IPS-18a (cell line): ENCODE results near the gene DPYD.

Experiments used
- H3K27ac ChIP-seq: one replicate; pipeline ENCODE4 v1.5.1; 2013; ENCODE audit warnings: low read length
- H3K27me3 ChIP-seq: one replicate; pipeline ENCODE4 v1.6.1; 2013; ENCODE audit warnings: mild to moderate bottlenecking, low read length; ENCODE audit not compliant: control insufficient read depth, insufficient read depth
- H3K36me3 ChIP-seq: one replicate; pipeline ENCODE4 v1.6.1; 2013; ENCODE audit warnings: low read depth, low read length; ENCODE audit not compliant: control insufficient read depth
- H3K4me1 ChIP-seq: one replicate; pipeline ENCODE4 v1.6.1; 2013; ENCODE audit warnings: low read depth, low read length; ENCODE audit not compliant: control insufficient read depth
- H3K4me3 ChIP-seq: one replicate; pipeline ENCODE4 v1.5.1; 2013; ENCODE audit warnings: low read length
- H3K9ac ChIP-seq: one replicate; pipeline ENCODE4 v1.6.1; 2013; ENCODE audit warnings: mild to moderate bottlenecking, low read length, moderate library complexity
- H3K9me3 ChIP-seq: one replicate; pipeline ENCODE4 v1.6.1; 2013; ENCODE audit warnings: low read depth, low read length; ENCODE audit not compliant: control insufficient read depth

The DPYD gene

GRCh38 chr1:97378596-97378995 lies 542.2 kb downstream of the DPYD start:
- no peak overlapping the region for H3K9ac ChIP-seq
- H3K9me3 ChIP-seq, result no peaks in the 10 kb centered on the region
- no peak overlapping the region for H3K4me3 ChIP-seq
- H3K36me3 ChIP-seq, result no peaks in the 10 kb centered on the region
- no peaks in the 10 kb centered on the region for H3K4me1 ChIP-seq
- no peaks in the 10 kb centered on the region for H3K27me3 ChIP-seq
- no peak overlapping the region for H3K27ac ChIP-seq

GRCh38 chr1:97377432-97378034 lies 543.3 kb downstream of the DPYD start:
- H3K4me1 ChIP-seq, result no peaks in the 10 kb centered on the region
- no peak overlapping the region for H3K27ac ChIP-seq
- no peak overlapping the region for H3K9ac ChIP-seq
- H3K4me3 ChIP-seq, result no peak overlapping the region
- H3K36me3 ChIP-seq, result no peaks in the 10 kb centered on the region
- H3K9me3 ChIP-seq, result no peaks in the 10 kb centered on the region
- H3K27me3 ChIP-seq, result no peaks in the 10 kb centered on the region

DNA sequence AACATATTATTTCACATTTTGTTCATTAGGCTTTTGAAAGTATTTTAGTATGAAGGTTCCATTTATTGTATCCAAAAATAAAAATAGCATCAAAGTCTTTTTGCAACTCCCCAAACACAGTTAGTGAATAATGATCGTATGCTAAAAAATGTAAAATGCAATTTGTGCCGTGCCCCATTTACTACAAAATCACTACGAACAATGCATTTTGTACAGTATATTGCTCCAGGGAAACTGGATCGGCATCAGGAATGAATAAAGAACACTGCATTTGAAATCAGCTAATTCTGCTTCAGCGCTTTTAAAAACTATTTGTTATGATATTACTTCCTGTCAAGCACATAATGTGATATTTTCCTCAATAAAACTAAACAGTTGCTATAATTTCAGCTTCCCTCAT lies 547.8 kb downstream of the DPYD start:
- Histone ChIP-seq H3K9me3 (no peaks in the 10 kb centered on the region), H3K4me3 (no peak overlapping the region), H3K27ac (no peak overlapping the region), H3K27me3 (no peaks in the 10 kb centered on the region), H3K9ac (no peak overlapping the region), H3K36me3 (no peaks in the 10 kb centered on the region), H3K4me1 (no peaks in the 10 kb centered on the region)

GRCh38 chr1:97372531-97372930 lies 548.3 kb downstream of the DPYD start:
- Histone ChIP-seq H3K36me3 (no peaks in the 10 kb centered on the region), H3K9me3 (no peaks in the 10 kb centered on the region), H3K27ac (no peak overlapping the region), H3K4me1 (no peaks in the 10 kb centered on the region), H3K9ac (no peak overlapping the region), H3K4me3 (no peak overlapping the region), H3K27me3 (no peaks in the 10 kb centered on the region)

DNA sequence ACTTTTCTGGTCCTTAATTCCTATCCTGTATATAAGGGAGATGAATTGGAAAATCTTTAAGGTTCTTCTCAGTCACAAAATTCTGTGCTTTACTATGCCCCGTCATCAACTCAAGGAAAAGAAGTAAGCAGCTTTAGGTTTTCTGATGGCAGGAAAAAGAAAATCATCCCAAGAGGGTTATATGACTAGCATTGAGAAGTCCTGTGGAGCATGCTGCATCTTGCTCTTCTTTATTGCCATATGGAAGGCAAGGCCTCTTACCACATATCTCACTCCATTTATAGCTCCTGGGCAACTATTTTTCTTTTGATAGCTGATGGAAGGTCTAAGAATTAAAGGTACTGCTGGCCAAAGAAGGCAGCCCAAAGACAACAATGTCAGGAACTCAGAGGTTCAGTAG lies 552.5 kb downstream of the DPYD start:
- Histone ChIP-seq H3K27ac (no peak overlapping the region), H3K4me1 (no peaks in the 10 kb centered on the region), H3K4me3 (no peak overlapping the region), H3K9ac (no peak overlapping the region), H3K9me3 (no peaks in the 10 kb centered on the region), H3K27me3 (no peaks in the 10 kb centered on the region), H3K36me3 (no peaks in the 10 kb centered on the region)

GRCh38 chr1:97366984-97367383 lies 553.9 kb downstream of the DPYD start:
- Histone ChIP-seq H3K27me3 (no peaks in the 10 kb centered on the region), H3K27ac (no peak overlapping the region), H3K9ac (no peak overlapping the region), H3K36me3 (no peaks in the 10 kb centered on the region), H3K4me3 (no peak overlapping the region), H3K9me3 (no peaks in the 10 kb centered on the region), H3K4me1 (no peaks in the 10 kb centered on the region)

GRCh38 chr1:97365026-97365425 lies 555.8 kb downstream of the DPYD start:
- Histone ChIP-seq H3K27me3 (no peaks in the 10 kb centered on the region), H3K4me3 (no peak overlapping the region), H3K4me1 (no peaks in the 10 kb centered on the region), H3K9me3 (no peaks in the 10 kb centered on the region), H3K27ac (no peak overlapping the region), H3K36me3 (no peaks in the 10 kb centered on the region), H3K9ac (no peak overlapping the region)

DNA sequence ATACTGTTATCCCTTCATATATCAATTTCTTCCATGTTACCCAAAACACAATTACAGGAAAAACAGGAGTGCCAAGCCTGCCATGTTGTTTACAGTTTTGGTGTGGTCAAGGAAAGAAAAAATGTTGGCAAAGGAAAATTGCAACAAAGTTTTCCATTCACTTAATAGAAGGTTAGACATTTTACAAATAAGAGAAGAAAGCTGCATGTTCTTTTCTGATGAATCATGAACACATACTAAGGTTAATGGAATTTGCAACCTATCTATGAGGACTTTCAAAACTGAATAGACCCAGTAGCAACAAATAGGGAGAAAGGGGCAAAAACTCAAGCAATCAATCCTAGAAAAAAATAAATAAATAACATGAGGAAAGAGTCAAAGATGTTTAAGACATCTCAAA lies 556.7 kb downstream of the DPYD start:
- Histone ChIP-seq H3K27me3 (no peaks in the 10 kb centered on the region), H3K9ac (no peak overlapping the region), H3K36me3 (no peaks in the 10 kb centered on the region), H3K27ac (no peak overlapping the region), H3K4me3 (no peak overlapping the region), H3K4me1 (no peaks in the 10 kb centered on the region), H3K9me3 (no peaks in the 10 kb centered on the region)

DNA sequence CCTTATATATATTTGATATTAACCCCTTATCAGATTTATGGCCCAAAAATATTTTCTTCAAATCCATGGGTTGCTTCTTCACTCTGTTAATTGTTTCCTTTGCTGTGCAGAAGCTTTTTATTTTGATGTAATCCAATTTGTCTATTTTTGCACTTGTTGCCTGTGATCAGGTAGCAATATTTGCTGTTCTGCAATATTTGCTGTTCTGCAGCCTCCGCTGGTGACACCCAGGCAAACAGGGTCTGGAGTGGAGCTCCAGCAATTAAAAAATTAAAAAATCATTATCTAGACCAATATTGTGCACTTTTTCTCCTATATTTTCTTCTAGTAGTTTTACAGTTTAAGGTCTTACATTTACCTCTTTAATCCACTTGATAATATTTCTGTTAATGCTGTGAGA lies 564.5 kb downstream of the DPYD start:
- Histone ChIP-seq H3K27ac (no peak overlapping the region), H3K9ac (no peak overlapping the region), H3K27me3 (no peaks in the 10 kb centered on the region), H3K4me1 (peaks cover 7% of the 10 kb centered on the region), H3K36me3 (no peaks in the 10 kb centered on the region), H3K4me3 (no peak overlapping the region), H3K9me3 (peaks cover 11% of the 10 kb centered on the region)

GRCh38 chr1:97352936-97353382 lies 567.9 kb downstream of the DPYD start:
- H3K27ac ChIP-seq, result no peak overlapping the region
- peaks cover 10% of the 10 kb centered on the region for H3K4me1 ChIP-seq
- no peaks in the 10 kb centered on the region for H3K36me3 ChIP-seq
- H3K4me3 ChIP-seq, result no peak overlapping the region
- no peaks in the 10 kb centered on the region for H3K27me3 ChIP-seq
- no peak overlapping the region for H3K9ac ChIP-seq
- peaks cover 9% of the 10 kb centered on the region for H3K9me3 ChIP-seq

- H3K27ac ChIP-seq, result no peak overlapping the region
- no peak overlapping the region for H3K9ac ChIP-seq
- peaks cover 10% of the 10 kb centered on the region for H3K4me1 ChIP-seq
- no peak overlapping the region for H3K4me3 ChIP-seq
- no peaks in the 10 kb centered on the region for H3K36me3 ChIP-seq
- H3K9me3 ChIP-seq, result no peaks in the 10 kb centered on the region
- H3K27me3 ChIP-seq, result no peaks in the 10 kb centered on the region
Measured at GRCh38 chr1:97351846-97352245, 569.0 kb downstream of the DPYD start.

DNA sequence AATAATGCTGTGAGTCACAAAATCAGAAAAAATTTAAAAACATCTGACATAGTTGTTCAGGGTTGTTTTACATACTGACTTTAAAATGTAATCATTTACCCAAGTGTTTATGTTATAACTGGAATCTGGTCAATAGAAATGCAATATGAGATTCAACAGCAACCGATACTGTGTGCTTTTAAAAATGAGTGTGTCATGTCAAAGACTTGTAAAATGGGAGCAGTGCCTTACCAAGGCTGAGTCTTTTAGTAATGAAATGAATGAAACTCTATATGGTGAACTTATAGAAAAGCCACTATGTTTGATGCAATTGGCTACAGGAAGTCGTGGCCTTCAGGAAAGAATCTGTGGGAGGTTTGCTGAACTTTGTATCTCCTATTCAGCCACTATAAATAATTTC lies 570.2 kb downstream of the DPYD start:
- Histone ChIP-seq H3K9ac (no peak overlapping the region), H3K27me3 (no peaks in the 10 kb centered on the region), H3K36me3 (no peaks in the 10 kb centered on the region), H3K9me3 (no peaks in the 10 kb centered on the region), H3K4me3 (no peak overlapping the region), H3K4me1 (peaks cover 10% of the 10 kb centered on the region), H3K27ac (no peak overlapping the region)
